GM12872 (cell line): Measurements from ENCODE around the gene RPL37A.

Source experiments
- TF ChIP-seq, protein P1 (sequence below): IDR thresholded peaks from 3 replicates; pipeline ENCODE4 v1.5.1; 2011; ENCODE audit warnings: low read depth, mild to moderate bottlenecking, low read length, moderate library complexity; ENCODE audit not compliant: insufficient read depth

The RPL37A gene

DNA sequence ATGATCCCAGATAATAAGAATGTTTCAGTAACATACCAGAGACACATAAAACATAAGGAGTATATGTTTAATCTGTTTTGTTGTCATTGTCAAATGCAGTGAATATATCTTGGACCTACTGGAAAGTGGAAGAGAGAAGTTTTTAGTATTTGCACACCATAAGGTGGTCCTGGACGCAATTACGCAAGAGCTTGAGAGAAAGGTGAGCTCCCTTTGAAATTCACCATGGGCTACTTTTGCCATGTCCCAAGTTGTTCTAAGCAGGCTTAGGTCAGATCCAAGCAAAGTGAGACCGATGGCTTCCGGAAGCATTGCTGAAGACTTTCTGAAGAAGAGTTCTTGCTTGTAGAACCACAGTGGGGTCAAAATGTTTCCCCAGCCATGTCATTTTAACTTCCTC, 30.8 kb upstream of the RPL37A start:
- TF ChIP-seq, protein P1, sequence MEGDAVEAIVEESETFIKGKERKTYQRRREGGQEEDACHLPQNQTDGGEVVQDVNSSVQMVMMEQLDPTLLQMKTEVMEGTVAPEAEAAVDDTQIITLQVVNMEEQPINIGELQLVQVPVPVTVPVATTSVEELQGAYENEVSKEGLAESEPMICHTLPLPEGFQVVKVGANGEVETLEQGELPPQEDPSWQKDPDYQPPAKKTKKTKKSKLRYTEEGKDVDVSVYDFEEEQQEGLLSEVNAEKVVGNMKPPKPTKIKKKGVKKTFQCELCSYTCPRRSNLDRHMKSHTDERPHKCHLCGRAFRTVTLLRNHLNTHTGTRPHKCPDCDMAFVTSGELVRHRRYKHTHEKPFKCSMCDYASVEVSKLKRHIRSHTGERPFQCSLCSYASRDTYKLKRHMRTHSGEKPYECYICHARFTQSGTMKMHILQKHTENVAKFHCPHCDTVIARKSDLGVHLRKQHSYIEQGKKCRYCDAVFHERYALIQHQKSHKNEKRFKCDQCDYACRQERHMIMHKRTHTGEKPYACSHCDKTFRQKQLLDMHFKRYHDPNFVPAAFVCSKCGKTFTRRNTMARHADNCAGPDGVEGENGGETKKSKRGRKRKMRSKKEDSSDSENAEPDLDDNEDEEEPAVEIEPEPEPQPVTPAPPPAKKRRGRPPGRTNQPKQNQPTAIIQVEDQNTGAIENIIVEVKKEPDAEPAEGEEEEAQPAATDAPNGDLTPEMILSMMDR = no peak

DNA sequence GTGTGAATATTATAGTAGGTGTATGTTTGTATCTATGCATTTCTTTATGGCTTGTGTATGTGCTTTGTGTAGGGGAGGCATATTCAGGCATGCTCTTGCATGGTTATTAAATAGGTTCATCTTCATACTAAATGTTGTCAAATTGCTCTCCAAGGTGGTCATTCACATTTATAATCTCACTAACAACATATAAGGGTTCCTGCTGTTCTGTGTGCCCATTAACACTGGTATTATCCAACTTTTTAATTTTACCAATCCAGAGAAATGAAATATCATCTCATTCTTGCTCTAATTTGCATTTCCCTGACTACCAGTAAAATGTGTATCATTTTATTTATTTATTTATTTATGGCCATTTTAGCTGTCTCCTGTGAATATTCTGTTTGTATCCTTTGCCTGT, 29.0 kb upstream of the RPL37A start:
- TF ChIP-seq, protein P1 = no peak

DNA sequence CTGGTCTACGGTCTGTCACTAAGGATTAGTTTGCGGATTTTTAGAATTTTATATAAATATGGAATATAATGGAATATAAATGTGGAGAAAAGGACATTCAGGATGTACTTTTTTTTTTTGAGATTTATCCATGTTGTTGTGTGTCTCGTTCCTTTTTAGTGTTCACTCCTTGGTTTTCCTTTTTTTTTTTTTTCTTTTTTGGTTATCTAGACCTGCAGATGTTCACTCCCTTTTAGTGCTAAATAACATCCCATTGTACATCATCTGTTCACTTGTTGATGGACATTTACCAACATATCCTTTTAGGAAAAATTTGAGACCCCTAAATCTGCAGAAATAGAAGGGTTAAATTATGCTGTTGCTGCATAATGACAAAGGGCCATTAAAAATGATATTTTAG, 25.5 kb upstream of the RPL37A start:
- TF ChIP-seq, protein P1 = no peak

DNA sequence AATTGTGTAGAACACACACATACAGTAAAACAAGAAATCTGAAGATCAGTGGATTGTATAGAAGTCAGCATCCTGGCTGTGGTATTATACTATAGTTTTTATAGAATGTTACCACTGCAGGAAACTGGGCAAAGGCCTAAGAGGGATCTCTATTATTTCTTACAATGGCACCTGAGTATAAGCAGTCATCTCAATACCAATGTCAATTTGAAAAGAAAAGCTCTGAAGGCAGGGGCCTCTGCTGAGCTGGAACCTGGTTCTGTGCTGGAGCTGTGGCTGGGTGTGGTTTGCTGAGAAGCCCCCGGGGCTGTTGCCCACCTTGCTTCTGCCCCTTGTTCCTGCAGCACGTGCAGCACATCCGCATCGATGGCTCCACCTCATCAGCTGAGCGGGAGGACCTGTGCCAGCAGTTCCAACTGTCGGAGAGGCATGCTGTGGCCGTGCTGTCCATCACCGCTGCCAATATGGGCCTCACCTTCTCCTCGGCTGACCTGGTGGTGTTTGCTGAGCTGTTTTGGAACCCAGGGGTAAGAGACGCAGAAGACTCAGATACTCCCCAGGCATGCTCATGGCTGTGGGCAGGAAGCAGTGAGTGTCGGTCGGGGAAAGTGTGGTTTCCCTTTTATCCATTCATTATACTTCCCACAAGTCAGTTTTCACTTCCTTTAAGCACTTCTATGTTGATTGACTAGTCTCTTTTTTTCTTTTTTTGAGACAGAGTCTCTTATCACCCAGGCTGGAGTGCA, 23.5 kb upstream of the RPL37A start:
- TF ChIP-seq, protein P1 = no peak

DNA sequence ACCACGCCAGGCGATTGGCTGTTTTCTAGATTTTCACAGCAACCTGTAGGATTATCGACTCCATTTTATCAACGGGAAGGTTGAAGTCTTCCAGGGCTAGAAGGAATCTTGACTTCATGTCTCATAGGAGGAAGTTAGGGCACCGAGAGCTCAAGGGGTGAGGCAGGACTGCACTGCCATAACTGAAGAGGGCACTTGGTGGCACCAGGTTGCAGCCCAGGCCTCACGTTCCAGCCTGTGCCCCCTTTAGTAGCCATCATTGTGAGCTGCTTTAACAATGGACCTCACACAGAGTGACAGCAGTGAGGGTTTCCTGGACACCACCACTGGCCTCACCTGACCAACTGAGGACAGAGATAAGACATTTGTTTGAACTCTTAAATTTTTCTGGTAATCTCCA, 22.9 kb upstream of the RPL37A start:
- TF ChIP-seq, protein P1 = no peak

DNA sequence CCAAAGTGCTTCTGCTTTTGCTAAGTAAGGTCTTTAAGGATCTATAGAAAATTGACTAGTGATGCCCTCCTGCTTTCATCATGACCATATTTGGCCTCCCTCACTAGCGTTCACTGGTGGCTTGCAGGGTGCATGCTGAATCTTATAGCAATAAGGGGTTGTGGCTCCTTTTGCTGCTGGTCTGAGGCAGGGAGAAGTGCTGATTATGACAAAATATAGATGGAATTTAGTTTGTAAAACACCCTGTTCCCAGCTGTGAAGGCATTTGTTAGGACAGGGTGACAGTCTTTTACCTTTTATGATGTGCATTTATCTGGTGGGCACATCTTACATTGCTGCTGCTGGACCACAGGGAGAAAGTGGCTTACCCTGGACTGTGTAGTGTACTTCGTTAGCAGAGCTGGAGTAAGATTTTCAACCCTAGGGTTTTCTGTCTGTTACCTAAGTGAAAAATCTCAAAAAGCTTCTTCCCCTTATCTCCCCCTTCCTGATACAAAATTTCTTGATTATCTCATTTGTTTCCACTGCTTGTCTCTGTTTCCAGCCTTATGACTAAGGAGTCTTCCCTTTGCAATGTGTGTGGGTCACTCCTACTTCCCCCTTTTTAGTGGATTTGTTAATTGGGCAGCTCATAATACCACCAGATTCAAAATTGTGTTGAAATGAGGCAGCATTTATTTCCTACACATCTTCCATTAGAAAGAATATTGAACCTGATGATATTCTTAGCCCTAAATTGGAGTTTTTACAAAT, 21.2 kb upstream of the RPL37A start:
- TF ChIP-seq, protein P1 = no peak

DNA sequence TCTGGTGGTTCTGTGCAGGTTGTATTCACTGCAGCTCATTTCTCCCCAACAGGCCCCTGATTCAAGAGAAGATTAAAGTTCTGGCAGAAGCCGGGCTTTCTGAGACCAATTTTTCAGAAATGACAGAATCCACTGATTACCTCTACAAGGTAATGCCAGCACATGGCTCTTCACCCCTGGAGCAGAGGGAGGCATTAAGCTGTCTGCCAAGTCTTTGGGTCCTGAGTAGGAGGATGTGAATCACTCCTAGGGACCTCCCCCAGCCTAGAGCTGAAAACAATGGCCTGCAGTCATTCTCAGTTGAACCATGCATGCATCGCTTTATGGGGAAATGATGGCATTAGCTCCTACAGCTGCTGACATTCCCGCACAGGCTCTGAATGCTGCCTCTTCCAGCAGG, 20.5 kb upstream of the RPL37A start:
- TF ChIP-seq, protein P1 = no peak
